KOPT-K1 (cell line): Measurements from ENCODE around the gene TUBB.

Source experiments
- H3K27ac ChIP-seq: fragments of 200-600 bp; sonication (generic); 2 replicates; pipeline ENCODE4 v1.5.1; 2016; ENCODE audit warnings: antibody characterized with exemption, mild to moderate bottlenecking, low read depth, low read length; ENCODE audit not compliant: poor library complexity, severe bottlenecking
- H3K36me3 ChIP-seq: fragments of 200-600 bp; sonication (generic); 2 replicates; pipeline ENCODE4 v1.5.1; 2017; ENCODE audit warnings: antibody characterized with exemption, mild to moderate bottlenecking, low read length, moderate library complexity; ENCODE audit not compliant: insufficient read depth
- H3K9me3 ChIP-seq: fragments of 200-600 bp; sonication (generic); 2 replicates; pipeline ENCODE4 v1.5.1; 2017; ENCODE audit warnings: antibody characterized with exemption, low read length, mild to moderate bottlenecking; ENCODE audit not compliant: insufficient read depth, poor library complexity, severe bottlenecking

TUBB gene

GRCh38 chr6:30740540-30740870 is 20.4 kb downstream of the TUBB start:
- Histone ChIP-seq H3K27ac (no peak overlapping the region), H3K9me3 (no peaks in the 10 kb centered on the region), H3K36me3 (peaks cover 36% of the 10 kb centered on the region)

DNA sequence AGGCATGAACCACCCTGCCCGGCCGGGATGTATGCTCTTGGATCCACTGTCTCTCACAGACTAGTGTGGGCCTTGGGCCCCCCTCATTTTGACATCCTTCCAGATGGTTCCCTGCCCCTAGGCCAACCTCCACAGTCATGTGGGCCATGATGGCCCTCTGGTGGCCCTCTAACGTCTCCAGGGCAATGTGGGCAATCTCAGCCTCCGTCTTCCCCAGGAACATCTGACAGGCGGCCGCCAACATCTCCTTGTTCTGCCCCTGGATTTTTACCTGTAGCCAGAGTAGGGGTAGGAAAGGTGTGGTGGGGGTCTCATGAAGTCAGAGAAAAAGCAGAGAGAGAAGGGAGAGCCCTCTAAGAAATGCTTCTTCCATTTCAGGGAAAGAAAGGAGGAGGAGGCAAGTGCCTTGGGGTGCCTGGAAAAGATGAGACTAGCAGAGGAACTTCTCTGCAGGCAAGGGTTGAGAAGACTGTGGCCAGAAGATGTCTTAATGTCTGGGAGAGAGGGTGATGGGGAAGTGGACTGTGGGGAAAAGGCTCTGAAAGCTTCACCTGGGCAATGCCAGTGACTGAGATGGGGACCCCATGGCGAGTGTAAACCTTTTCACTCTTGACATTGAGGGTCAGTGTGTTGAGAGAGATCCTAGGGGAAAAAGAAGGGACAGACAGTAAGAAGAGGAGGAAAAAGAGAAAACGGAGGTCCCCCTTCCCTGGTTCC is 21.1 kb downstream of the TUBB start:
- Histone ChIP-seq H3K36me3 (peaks cover 29% of the 10 kb centered on the region), H3K9me3 (no peaks in the 10 kb centered on the region), H3K27ac (peak overlapping the region; percentile 73)

DNA sequence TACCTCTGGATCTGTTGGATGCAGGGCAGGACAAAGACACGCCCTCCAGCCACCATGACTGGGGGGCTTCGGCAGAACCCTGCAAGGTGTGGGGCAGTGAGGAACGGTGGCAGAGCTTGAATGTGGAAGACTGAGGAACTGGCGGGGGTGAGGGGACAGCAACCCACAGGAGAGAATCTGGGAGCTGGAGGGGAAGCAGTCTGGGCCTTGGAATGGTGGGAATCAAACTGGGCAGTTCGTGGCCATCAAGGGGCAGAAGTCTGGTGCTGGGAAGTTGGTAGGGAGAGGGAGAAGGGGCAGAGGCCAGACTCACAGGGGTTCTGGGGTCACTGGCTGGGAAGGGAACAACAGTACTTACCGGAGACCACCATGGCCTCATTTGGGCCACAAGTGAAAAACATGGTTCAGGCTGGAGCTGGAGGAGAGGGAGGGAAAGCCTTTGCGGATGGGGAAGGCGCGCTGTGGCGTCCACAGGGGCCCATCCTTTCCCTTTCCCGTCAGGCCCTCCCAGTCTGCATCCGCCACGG is 21.7 kb downstream of the TUBB start:
- Histone ChIP-seq H3K9me3 (no peaks in the 10 kb centered on the region), H3K27ac (peak overlapping the region; percentile 73), H3K36me3 (peaks cover 27% of the 10 kb centered on the region)

GRCh38 chr6:30742316-30743098 is 22.4 kb downstream of the TUBB start, which contains the start of gene FLOT1:
TSS of gene FLOT1 (minus strand) at chr6:30742687. CDS start at chr6:30742189, 498 bp downstream.
- Histone ChIP-seq H3K27ac (peak within 1 kb of the TSS; percentile 73), H3K9me3 (no peaks in the 10 kb centered on the region), H3K36me3 (peaks cover 27% of the 10 kb centered on the region)

DNA sequence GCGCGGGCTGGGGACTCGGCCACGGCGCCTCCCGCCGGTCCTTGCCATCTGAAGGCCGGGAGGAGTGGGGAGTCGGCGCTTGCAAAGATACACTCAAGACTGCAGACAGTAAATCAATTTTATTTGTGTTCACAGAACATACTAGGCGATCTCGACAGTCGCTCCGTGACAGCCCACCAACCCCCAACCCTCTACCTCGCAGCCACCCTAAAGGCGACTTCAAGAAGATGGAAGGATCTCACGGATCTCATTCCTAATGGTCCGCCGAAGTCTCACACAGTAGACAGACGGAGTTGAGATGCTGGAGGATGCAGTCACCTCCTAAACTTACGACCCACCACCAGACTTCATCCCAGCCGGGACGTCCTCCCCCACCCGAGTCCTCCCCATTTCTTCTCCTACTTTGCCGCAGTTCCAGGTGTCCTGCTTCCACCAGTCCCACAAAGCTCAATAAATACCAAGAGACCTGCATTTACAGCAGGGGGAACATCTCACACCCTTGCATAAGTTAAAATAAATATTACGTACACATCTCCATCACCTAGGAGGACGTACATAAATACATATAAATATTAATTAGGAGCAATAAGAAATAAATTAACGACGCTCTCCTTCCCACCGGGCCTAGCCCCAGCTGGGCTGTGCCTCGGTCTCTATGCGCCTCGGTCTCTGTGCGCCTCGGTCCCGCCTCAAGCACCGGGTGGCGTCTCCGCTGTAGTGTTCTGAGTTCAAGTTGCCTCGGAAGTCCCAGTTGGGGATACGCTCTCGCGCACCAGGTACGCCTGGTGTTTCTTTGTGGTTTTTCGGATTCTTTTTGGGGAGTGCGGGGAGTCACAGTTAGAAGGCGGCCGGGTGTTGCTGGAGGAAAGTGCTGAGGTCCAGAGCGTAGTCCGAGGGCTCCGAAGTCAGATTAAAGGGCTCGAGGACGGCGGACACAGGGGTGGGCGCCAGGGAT is 23.2 kb downstream of the TUBB start:
- H3K27ac ChIP-seq, result peak overlapping the region; percentile 73
- H3K9me3 ChIP-seq, result no peaks in the 10 kb centered on the region
- peaks cover 20% of the 10 kb centered on the region for H3K36me3 ChIP-seq

DNA sequence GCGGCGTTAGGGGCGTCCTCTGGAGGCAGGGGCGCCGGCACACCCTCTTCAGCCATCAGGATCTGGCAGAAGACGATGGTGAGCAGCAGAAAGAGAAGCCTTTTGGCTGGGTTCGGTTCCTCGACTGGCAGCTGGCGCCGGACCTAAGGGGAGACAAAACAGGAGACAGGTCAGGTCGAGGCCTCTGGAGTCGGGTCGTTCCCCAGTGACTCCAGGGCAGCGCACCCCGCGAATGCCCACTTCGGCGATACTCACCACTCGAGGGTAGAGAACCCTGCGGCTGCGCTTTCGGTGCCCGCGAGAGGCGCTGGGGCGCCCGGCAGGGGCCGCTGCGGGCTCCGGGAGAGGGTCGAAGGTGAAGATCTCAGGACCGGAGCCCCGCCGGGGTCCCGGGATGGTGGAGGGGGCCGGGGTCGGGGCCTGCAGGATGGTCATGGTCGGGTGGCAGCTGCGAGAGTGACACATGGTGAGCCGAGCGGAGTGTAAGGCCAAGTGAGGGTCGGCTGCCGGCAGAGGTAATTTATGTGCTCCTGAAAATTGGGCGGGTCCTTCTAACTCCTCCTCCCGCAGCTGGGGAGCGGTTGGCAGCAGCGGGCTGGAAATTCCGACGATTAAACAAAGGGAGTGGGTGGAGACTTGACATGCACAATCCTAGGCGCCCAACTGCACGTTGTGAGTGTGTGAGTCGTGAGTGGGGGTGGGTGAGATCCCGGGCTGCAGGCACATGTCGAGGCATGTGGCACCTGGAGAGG is 24.1 kb downstream of the TUBB start, which contains the start of gene IER3:
TSS of gene IER3 (minus strand) at position 494 of the 752 bp plus-strand sequence. CDS start at position 465, 29 bp downstream.
- peak within 1 kb of the TSS; percentile 73 for H3K27ac ChIP-seq
- H3K36me3 ChIP-seq, result peaks cover 12% of the 10 kb centered on the region
- no peaks in the 10 kb centered on the region for H3K9me3 ChIP-seq

GRCh38 chr6:30747300-30747687 is 27.1 kb downstream of the TUBB start:
- no peak overlapping the region for H3K27ac ChIP-seq
- no peaks in the 10 kb centered on the region for H3K9me3 ChIP-seq
- no peaks in the 10 kb centered on the region for H3K36me3 ChIP-seq

DNA sequence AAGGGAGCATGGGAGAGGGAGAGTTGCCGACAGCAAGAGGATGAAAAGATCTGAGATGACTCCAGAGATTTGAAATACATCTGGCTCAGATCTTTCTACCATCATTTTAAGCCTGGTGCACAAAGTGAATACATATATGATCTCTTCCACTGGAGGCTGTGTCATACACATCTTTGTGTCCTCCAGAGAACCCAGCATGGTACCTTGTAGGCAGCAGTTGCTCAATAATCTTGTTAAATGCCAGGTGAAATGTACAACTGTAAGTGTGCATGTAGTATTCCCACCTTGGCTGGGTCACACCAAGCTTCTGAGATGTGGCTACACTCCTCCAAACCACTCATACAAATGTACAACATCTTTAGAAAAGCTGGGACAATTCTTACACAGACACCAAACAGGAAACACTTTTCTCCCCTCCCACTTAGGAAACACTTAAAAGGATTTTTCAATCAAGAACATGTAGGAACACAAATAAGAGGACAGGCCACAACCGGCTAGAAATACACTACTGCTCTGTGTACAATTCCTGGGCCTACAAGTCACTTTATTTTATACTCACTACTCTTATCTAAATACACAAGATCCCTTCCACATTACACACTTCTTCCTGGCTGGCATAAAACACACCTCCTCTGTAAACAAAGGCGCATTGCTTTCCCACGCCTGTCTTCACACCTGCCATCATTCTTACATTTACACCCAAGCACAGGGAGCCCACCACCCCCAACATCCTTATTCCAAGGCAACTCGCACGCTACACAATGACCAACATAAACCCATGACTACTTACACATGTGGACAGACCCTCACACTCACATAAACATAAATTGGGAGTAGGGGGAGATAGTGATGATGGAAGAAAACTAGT is 28.0 kb downstream of the TUBB start:
- Histone ChIP-seq H3K27ac (no peak overlapping the region), H3K36me3 (no peaks in the 10 kb centered on the region), H3K9me3 (no peaks in the 10 kb centered on the region)

DNA sequence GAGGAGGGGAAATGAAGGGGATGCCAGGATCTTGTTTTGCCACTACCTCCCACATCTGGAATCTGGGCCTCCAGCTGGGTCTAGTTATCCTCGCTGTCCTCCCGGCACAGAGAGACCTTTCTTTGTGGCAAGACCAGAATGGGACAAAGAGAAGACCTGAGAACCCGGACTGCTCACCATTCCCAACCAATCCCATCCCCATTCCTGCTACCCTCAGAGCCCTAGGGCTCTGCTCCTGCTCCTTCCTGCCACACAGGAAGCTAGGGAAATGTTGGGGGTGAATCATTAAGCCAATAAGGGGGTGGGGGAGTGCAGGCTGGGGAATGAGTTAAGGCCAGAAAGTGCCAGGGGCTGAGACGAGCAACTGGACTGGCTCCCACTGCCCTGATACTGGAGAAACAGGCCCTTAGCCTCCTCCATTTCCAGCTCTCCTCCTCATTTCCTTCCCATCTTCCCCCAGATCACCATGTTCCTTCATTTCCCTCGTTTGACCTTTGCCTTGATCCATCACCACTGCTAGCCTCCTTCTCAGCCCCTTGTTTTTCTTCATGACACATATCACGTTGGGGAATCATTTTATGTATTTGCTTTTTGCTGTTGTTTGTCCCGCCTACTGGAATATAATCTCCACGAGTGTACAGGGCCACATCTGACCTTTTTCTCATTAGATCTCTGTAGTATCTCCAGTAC is 28.8 kb downstream of the TUBB start:
- Histone ChIP-seq H3K9me3 (no peaks in the 10 kb centered on the region), H3K27ac (no peak overlapping the region), H3K36me3 (no peaks in the 10 kb centered on the region)

DNA sequence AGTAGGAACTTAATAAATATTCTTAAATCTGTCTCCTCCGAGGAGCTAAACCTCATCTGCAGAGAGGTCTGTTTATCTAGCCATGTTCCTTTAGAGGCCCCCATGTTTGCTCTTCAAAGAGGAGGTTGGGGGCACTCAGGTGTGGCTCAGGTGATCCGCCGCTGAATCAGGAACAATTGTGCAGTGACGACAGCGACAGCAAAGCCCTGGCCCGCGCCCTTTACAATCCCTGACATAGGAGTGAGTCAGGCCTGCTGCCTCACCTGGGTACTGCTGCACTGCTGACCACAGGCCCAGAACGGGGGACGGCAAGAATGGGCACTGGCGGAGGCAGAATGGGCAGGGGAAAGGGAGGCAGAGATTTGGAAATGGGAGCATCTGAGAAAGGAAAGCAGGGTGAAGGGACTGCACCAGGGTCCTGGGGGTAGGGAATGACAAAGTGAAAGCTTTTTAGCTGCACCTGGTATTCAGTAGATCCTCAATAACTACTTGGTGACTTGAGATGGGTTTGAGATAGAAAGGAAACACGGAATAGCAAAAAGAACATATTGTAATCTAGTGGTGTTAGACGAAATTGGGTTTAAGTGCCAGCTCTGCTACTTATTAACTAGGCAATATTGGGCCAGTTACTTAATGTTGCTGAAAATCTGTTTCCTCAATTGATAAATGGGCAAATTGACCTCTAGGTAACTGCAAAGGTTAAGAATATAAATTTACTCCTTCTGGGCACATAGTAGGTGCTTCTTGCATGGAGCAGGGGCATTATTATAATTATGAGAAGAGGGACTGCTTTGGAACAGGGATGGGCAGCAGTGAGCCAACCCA is 29.6 kb downstream of the TUBB start:
- Histone ChIP-seq H3K27ac (no peak overlapping the region), H3K9me3 (no peaks in the 10 kb centered on the region), H3K36me3 (no peaks in the 10 kb centered on the region)

DNA sequence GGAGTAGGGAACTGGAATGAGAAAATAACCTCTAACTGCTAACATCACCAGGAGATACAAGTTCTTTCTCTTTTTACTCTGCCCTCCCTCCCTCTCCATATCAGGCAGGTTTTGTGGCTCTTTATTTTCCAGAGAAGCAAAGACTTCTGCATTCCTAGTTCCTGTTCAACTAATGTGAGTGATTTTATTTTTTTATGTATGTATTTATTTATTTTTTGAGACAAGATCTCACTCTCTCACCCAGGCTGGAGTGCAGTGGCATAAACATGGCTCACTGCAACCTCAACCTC is 30.2 kb downstream of the TUBB start:
- Histone ChIP-seq H3K9me3 (no peaks in the 10 kb centered on the region), H3K36me3 (no peaks in the 10 kb centered on the region), H3K27ac (no peak overlapping the region)

GRCh38 chr6:30752157-30752927 is 32.2 kb downstream of the TUBB start:
- H3K36me3 ChIP-seq, result no peaks in the 10 kb centered on the region
- H3K27ac ChIP-seq, result no peak overlapping the region
- no peaks in the 10 kb centered on the region for H3K9me3 ChIP-seq
